ENCODE data around the gene LITAFD.

DNA sequence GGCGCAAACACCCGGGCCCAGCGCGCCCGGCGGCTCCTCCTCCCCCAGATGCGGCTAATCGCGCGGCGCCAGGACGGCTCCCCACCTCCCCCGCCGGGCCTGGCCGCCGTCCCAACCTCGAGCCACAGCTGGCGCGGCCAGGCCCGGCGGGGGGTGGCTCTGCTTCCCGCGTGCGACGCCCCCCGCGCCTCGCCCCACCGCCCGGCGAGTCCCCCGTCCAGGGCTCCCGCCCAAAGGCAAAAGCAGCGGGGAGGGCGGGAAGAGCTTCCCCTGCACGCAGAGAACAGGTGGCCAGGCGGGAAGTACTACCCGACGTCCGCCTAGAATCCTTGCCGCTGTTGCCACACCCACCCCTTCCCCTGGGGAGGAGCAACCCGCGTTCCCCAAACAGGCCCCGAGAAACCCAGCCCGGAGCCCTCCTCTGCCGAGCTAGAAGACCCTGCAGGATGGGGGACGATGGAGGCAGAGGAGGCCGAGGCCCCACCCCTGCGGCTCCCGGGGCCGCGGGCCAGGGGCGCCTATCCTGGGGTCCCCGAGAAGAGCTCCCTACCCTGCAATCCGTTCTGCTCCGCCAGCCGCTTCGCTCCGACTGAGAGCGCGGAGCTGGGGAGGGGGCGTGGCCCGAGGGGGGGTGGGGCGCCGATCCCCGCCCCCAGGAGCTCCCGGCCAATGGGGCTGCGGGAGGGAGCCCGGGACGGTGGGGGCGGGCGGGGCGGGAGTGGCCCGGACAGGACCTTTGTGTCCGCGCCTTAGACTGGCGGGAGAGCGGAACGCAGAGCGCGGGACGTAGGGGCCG lies 13.5 kb upstream of the LITAFD start, which contains the start of gene CARHSP1:
- TF ChIP-seq, protein P1, sequence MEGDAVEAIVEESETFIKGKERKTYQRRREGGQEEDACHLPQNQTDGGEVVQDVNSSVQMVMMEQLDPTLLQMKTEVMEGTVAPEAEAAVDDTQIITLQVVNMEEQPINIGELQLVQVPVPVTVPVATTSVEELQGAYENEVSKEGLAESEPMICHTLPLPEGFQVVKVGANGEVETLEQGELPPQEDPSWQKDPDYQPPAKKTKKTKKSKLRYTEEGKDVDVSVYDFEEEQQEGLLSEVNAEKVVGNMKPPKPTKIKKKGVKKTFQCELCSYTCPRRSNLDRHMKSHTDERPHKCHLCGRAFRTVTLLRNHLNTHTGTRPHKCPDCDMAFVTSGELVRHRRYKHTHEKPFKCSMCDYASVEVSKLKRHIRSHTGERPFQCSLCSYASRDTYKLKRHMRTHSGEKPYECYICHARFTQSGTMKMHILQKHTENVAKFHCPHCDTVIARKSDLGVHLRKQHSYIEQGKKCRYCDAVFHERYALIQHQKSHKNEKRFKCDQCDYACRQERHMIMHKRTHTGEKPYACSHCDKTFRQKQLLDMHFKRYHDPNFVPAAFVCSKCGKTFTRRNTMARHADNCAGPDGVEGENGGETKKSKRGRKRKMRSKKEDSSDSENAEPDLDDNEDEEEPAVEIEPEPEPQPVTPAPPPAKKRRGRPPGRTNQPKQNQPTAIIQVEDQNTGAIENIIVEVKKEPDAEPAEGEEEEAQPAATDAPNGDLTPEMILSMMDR (IDR thresholded peaks at IDR 0.05): peak in 2 of 6 experiments; percentile 3 to 8
- peak; percentile 35 to 48 for TF ChIP-seq POLR2A (IDR thresholded peaks at IDR 0.05)
